WTC11 (cell line): ENCODE results near the gene SNCAIP.

ENCODE experiments used
- ZBTB21 ChIP-seq: sonication (generic); formaldehyde crosslinking; IDR thresholded peaks from 2 replicates; pipeline ENCODE4 v1.8.1; 2023; ENCODE audit warnings: mild to moderate bottlenecking, missing genetic modification reagents, borderline replicate concordance
- TF ChIP-seq, protein P1 (sequence below): fragments of 250-450 bp; sonication (Bioruptor Pico); IDR thresholded peaks from 2 replicates; pipeline ENCODE4 v1.9.0; 2021; ENCODE audit warnings: moderate library complexity, mild to moderate bottlenecking, inconsistent platforms, borderline replicate concordance

DNA sequence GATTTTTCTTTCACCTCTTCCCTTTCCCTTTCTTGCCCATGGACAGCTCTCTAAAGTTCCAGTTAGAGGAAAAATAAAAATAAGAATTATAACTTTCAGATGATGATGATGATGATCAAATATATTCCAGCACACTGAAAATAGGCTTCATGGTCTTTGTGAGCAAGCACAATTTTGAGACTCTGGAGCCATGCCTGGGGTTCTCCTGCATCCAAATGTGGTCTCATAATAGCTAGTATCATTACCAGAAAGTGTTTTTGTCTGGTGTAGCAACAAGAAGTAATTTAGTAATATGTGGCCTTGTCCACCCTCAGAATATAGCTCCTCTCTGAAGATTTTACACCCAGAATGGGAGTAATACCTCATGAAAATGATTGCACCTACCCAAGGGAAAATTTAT lies 150.4 kb downstream of the SNCAIP start:
- TF ChIP-seq, protein P1, sequence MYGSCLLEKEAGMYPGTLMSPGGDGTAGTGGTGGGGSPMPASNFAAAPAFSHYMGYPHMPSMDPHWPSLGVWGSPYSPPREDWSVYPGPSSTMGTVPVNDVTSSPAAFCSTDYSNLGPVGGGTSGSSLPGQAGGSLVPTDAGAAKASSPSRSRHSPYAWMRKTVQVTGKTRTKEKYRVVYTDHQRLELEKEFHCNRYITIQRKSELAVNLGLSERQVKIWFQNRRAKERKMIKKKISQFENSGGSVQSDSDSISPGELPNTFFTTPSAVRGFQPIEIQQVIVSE (CRISPR knock-in tag) = no peak
- TF ChIP-seq ZBTB21 (CRISPR knock-in tag) = no peak
